ENCODE measurements around the gene EMP1. TPM values are rescaled to one million over a fixed set of nuclear protein-coding genes. Genes with fewer than 3 reads are reported as not detected.

The EMP1 gene
- total RNA-seq, 1 donor from 2014 or later = not detected

DNA sequence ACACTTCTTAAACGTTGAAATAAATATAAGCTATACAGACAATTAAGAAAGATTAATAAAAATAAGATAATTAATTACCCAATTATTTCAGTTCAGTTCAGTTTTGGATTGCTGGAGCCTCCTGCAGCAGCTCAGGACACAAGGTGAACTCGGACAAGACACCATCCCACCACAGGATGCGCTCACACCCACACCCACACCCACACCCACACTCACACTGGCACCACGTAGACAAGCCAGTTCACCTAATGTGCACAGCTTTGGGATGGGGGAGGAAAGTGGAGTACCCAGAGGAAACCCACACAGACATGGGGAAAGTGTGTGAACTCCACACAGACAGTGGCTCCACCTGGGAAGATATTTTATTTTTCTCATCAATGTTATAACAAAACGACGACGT, 32.1 kb downstream of the EMP1 start:
- TF ChIP-seq, protein P1, sequence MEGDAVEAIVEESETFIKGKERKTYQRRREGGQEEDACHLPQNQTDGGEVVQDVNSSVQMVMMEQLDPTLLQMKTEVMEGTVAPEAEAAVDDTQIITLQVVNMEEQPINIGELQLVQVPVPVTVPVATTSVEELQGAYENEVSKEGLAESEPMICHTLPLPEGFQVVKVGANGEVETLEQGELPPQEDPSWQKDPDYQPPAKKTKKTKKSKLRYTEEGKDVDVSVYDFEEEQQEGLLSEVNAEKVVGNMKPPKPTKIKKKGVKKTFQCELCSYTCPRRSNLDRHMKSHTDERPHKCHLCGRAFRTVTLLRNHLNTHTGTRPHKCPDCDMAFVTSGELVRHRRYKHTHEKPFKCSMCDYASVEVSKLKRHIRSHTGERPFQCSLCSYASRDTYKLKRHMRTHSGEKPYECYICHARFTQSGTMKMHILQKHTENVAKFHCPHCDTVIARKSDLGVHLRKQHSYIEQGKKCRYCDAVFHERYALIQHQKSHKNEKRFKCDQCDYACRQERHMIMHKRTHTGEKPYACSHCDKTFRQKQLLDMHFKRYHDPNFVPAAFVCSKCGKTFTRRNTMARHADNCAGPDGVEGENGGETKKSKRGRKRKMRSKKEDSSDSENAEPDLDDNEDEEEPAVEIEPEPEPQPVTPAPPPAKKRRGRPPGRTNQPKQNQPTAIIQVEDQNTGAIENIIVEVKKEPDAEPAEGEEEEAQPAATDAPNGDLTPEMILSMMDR (IDR thresholded peaks at IDR 0.05; ENCODE audit: partially characterized antibody, unreplicated experiment) = no peak
- peaks cover 4% of the 10 kb centered on the region for H3K27me3 Mint-ChIP-seq (ENCODE audit: unreplicated experiment)
- H3K4me1 Mint-ChIP-seq (ENCODE audit: low read depth, unreplicated experiment) = peaks cover 6% of the 10 kb centered on the region
- DNase-seq = no peak
- H3K36me3 Mint-ChIP-seq (ENCODE audit: unreplicated experiment) = no peaks in the 10 kb centered on the region
- H3K27ac Mint-ChIP-seq (ENCODE audit: unreplicated experiment) = no peak overlapping the region
- peaks cover 5% of the 10 kb centered on the region for H3K9me3 Mint-ChIP-seq (ENCODE audit: unreplicated experiment)
- no peak overlapping the region for H3K4me3 Mint-ChIP-seq (ENCODE audit: unreplicated experiment)

DNA sequence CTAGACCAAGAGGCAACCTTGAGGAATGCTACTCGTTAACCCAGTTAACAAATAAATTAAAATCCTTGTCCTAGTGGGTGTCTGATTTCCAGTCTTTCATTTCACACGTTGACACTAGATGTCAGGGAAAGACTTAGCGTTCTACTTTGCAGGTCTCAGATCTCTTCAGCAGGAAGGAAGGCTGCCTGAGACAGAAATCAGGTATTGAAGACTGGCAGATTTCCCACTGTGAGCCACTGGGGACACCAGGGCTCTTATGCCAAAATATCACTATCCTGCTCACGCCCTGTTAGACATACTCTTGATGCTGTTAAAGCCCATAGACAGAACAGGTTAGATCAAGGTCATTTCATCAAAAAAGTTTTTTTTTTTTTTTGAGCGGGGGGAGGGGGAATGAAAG, 33.0 kb downstream of the EMP1 start:
- Mint-ChIP-seq H3K27ac (ENCODE audit: unreplicated experiment) (no peak overlapping the region), H3K27me3 (ENCODE audit: unreplicated experiment) (peaks cover 7% of the 10 kb centered on the region), H3K4me3 (ENCODE audit: unreplicated experiment) (no peak overlapping the region), H3K4me1 (ENCODE audit: low read depth, unreplicated experiment) (no peaks in the 10 kb centered on the region), H3K9me3 (ENCODE audit: unreplicated experiment) (peaks cover 4% of the 10 kb centered on the region), H3K36me3 (ENCODE audit: unreplicated experiment) (no peaks in the 10 kb centered on the region)
- DNase-seq = no peak
- TF ChIP-seq, protein P1 (IDR thresholded peaks at IDR 0.05; ENCODE audit: partially characterized antibody, unreplicated experiment) = no peak

DNA sequence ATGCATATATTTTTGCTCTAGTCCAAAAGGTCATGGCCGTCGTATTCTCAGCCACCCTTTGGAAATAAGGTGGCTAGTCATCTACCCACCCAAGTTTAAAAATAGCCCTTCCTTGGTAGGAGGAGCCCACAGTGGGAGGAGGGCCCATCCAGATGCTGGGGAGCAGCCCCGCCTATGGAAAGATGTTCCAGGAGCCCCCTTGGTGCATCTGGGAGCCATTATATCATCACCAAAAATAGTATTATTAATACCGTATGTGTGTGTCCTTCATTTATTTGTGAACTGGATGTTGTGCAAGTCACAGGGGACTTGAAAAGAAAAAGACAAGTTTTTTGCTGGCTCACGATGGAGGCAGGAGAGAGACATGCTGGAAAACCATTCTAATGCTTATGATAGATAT, 34.0 kb downstream of the EMP1 start:
- H3K4me1 Mint-ChIP-seq (ENCODE audit: low read depth, unreplicated experiment) = no peaks in the 10 kb centered on the region
- H3K27ac Mint-ChIP-seq (ENCODE audit: unreplicated experiment) = no peak overlapping the region
- peaks cover 4% of the 10 kb centered on the region for H3K9me3 Mint-ChIP-seq (ENCODE audit: unreplicated experiment)
- TF ChIP-seq, protein P1 (IDR thresholded peaks at IDR 0.05; ENCODE audit: partially characterized antibody, unreplicated experiment) = no peak
- H3K36me3 Mint-ChIP-seq (ENCODE audit: unreplicated experiment) = no peaks in the 10 kb centered on the region
- no peak overlapping the region for H3K4me3 Mint-ChIP-seq (ENCODE audit: unreplicated experiment)
- peaks cover 7% of the 10 kb centered on the region for H3K27me3 Mint-ChIP-seq (ENCODE audit: unreplicated experiment)
- no peak for DNase-seq

DNA sequence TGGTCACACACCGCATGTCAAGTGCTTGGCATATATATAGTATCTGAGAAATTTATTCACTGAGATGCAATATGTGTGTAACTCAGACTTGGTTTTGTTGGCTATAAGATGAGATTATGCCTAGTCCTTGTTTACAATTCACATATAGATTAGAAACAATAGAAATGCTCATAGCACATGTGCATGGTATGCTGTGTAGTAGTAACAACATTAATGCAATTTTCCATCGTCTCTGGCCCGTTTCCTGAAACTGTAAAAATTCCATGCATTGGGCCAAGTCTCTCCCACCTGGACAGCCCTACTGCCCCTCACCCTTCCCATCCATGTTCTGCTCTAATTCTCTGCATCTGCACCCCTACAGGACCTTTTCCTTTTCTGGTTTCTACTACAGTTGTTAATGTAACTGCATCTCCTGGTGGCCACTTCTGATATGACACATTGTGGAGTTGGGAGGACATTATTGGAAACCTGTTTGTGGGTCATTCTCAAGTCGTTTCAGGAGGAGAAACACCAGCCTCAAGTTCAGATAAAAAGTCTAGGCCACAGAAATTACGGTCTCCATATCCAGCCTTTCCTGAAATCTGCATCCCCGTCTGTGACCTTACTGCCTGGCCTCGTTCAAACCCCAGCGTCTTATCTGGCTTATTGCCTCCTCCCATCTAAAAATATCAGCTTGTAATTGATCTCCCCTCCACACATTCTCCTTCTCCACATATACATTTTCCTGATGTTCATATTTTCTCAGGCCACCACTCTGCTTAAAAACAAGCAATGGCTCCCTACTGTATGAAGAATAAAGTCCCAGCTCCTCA, 37.5 kb downstream of the EMP1 start:
- Mint-ChIP-seq H3K4me3 (ENCODE audit: unreplicated experiment) (no peak overlapping the region), H3K27me3 (ENCODE audit: unreplicated experiment) (peaks cover 4% of the 10 kb centered on the region), H3K36me3 (ENCODE audit: unreplicated experiment) (no peaks in the 10 kb centered on the region), H3K27ac (ENCODE audit: unreplicated experiment) (no peak overlapping the region), H3K9me3 (ENCODE audit: unreplicated experiment) (peaks cover 7% of the 10 kb centered on the region), H3K4me1 (ENCODE audit: low read depth, unreplicated experiment) (no peaks in the 10 kb centered on the region)
- DNase-seq = peak; percentile 32
- TF ChIP-seq, protein P1 (IDR thresholded peaks at IDR 0.05; ENCODE audit: partially characterized antibody, unreplicated experiment) = peak; percentile 88

DNA sequence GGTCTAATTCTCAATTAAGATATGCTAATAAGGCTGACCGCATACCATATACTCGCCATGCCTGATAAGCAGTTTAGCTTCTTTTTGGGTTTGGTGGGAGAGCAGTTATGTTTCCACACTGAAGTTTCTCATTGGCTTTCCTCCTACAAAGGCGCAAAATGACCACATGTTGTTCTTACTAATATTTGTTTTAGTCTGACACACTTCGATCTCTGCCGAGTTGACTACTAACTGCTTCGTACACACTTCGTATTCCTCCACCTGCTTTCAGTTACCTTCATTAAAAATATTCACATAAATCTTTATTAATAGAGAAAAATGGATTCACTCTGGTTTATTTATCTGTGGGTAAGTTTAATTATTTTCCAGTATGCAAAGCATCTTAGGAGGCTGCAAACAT, 41.7 kb downstream of the EMP1 start:
- Mint-ChIP-seq H3K4me1 (ENCODE audit: low read depth, unreplicated experiment) (no peaks in the 10 kb centered on the region), H3K9me3 (ENCODE audit: unreplicated experiment) (peaks cover 6% of the 10 kb centered on the region), H3K27me3 (ENCODE audit: unreplicated experiment) (peaks cover 6% of the 10 kb centered on the region), H3K4me3 (ENCODE audit: unreplicated experiment) (no peak overlapping the region), H3K36me3 (ENCODE audit: unreplicated experiment) (no peaks in the 10 kb centered on the region), H3K27ac (ENCODE audit: unreplicated experiment) (no peak overlapping the region)
- no peak for DNase-seq
- TF ChIP-seq, protein P1 (IDR thresholded peaks at IDR 0.05; ENCODE audit: partially characterized antibody, unreplicated experiment) = no peak
